ENCODE measurements around the gene GLOD4. TPM values are rescaled to one million over a fixed set of nuclear protein-coding genes. Genes with fewer than 3 reads are reported as not detected.

GLOD4 gene
- total and polyA plus RNA-seq, 10 of the 15 experiments (the other 5 are each of a cell fraction or from before 2014, with no cell fraction given): 40.8 to 107 (median 81.2) TPM

- TF ChIP-seq, protein P1, sequence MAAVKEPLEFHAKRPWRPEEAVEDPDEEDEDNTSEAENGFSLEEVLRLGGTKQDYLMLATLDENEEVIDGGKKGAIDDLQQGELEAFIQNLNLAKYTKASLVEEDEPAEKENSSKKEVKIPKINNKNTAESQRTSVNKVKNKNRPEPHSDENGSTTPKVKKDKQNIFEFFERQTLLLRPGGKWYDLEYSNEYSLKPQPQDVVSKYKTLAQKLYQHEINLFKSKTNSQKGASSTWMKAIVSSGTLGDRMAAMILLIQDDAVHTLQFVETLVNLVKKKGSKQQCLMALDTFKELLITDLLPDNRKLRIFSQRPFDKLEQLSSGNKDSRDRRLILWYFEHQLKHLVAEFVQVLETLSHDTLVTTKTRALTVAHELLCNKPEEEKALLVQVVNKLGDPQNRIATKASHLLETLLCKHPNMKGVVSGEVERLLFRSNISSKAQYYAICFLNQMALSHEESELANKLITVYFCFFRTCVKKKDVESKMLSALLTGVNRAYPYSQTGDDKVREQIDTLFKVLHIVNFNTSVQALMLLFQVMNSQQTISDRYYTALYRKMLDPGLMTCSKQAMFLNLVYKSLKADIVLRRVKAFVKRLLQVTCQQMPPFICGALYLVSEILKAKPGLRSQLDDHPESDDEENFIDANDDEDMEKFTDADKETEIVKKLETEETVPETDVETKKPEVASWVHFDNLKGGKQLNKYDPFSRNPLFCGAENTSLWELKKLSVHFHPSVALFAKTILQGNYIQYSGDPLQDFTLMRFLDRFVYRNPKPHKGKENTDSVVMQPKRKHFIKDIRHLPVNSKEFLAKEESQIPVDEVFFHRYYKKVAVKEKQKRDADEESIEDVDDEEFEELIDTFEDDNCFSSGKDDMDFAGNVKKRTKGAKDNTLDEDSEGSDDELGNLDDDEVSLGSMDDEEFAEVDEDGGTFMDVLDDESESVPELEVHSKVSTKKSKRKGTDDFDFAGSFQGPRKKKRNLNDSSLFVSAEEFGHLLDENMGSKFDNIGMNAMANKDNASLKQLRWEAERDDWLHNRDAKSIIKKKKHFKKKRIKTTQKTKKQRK (IDR thresholded peaks at IDR 0.05; ENCODE audit: low read depth, low read length): no peak
- TF ChIP-seq, protein P2, sequence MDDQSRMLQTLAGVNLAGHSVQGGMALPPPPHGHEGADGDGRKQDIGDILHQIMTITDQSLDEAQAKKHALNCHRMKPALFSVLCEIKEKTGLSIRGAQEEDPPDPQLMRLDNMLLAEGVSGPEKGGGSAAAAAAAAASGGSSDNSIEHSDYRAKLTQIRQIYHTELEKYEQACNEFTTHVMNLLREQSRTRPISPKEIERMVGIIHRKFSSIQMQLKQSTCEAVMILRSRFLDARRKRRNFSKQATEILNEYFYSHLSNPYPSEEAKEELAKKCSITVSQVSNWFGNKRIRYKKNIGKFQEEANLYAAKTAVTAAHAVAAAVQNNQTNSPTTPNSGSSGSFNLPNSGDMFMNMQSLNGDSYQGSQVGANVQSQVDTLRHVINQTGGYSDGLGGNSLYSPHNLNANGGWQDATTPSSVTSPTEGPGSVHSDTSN (IDR thresholded peaks at IDR 0.05; ENCODE audit: insufficient replicate concordance, low read depth, low read length): no peak
These were observed 7.8 kb downstream of the GLOD4 start (continued) for GRCh38 chr17:774313-774584.

GRCh38 chr17:773467-774312, 8.4 kb downstream of the GLOD4 start:
- no TSS peak for BruUV-seq (replicated peaks)
- peak; percentile 86 for ATAC-seq
- no peaks in the 10 kb centered on the region for H3K79me2 ChIP-seq (ENCODE audit: control insufficient read depth, insufficient read depth, low read length)
- TF ChIP-seq CREB1 (IDR thresholded peaks at IDR 0.05; ENCODE audit: low read depth) (0 out of 2 replicates have a peak, but pooled peaks have one; percentile 28), FOXM1 (IDR thresholded peaks at IDR 0.05; ENCODE audit: low read depth, low read length) (peak; percentile 44; the same call in 1 of the 2 replicates), SMAD1 (IDR thresholded peaks at IDR 0.05; ENCODE audit: low read depth, partially characterized antibody) (no peak), EED (IDR thresholded peaks at IDR 0.05; ENCODE audit: low read depth) (peak; percentile 42; the same call in 1 of the 2 replicates), YY1 (IDR thresholded peaks at IDR 0.05; ENCODE audit: low read depth, low read length) (0 out of 2 replicates have a peak, but pooled peaks have one; percentile 29), TCF7 (IDR thresholded peaks at IDR 0.05; ENCODE audit: borderline replicate concordance) (peak; percentile 47; the same call in 1 of the 2 replicates), IKZF1 (conservative IDR thresholded peaks at IDR 0.05) (peak; percentile 73), RELA (IDR thresholded peaks at IDR 0.05; ENCODE audit: borderline replicate concordance, partially characterized antibody) (peak; percentile 20), POLR2AphosphoS2 (IDR thresholded peaks at IDR 0.05; ENCODE audit: low read depth, low read length) (no peak), MYB (IDR thresholded peaks at IDR 0.05; ENCODE audit: borderline replicate concordance, low read depth, low read length) (no peak), RUNX3 (IDR thresholded peaks at IDR 0.05; ENCODE audit: low read length) (peak; percentile 83), POU2F2 (IDR thresholded peaks at IDR 0.05; ENCODE audit: borderline replicate concordance, low read depth, low read length) (no peak), IKZF2 (IDR thresholded peaks at IDR 0.05) (peak in 1 of 2 experiments; percentile 40; a peak in 1 of 4 replicates)
- TF ChIP-seq, protein P3, sequence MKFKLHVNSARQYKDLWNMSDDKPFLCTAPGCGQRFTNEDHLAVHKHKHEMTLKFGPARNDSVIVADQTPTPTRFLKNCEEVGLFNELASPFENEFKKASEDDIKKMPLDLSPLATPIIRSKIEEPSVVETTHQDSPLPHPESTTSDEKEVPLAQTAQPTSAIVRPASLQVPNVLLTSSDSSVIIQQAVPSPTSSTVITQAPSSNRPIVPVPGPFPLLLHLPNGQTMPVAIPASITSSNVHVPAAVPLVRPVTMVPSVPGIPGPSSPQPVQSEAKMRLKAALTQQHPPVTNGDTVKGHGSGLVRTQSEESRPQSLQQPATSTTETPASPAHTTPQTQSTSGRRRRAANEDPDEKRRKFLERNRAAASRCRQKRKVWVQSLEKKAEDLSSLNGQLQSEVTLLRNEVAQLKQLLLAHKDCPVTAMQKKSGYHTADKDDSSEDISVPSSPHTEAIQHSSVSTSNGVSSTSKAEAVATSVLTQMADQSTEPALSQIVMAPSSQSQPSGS (IDR thresholded peaks at IDR 0.05; ENCODE audit: low read length): peak; percentile 23; the same call in 1 of the 2 replicates

More at GRCh38 chr17:773467-774312, 8.4 kb downstream of the GLOD4 start:
- CTCF ChIA-PET: interaction anchor here (0.6 to 1.5 kb wide), 2 partner anchors 106 to 207 kb away, joined by 3 to 4 read pairs; no protein-coding TSS in a partner anchor
- Histone ChIP-seq H3K27me3 (replicated peaks in 1 of 2; ENCODE audit: control insufficient read depth in 2 of 2, insufficient read depth in 2 of 2, low read length in 1 of 2) (no peaks in the 10 kb centered on the region), H3K36me3 (ENCODE audit: control insufficient read depth in 2 of 2, insufficient read depth in 2 of 2, low read length in 1 of 2) (peaks cover 12 to 38% of the 10 kb centered on the region in 2 experiments), H4K20me1 (ENCODE audit: control insufficient read depth, insufficient read depth) (no peaks in the 10 kb centered on the region), H3K27ac (ENCODE audit: control insufficient read depth, insufficient read depth) (peak overlapping the region; percentile 70; the same call in 1 of the 2 replicates), H3K4me2 (ENCODE audit: control insufficient read depth, insufficient read depth) (no peak overlapping the region; the same call in 1 of the 2 replicates), H3K4me3 (peak overlapping the region; percentile 24; the same call in 1 of the 2 replicates), H3K4me1 (ENCODE audit: control insufficient read depth, insufficient read depth, low read length) (peaks cover 10% of the 10 kb centered on the region), H2AFZ (ENCODE audit: control insufficient read depth, low read depth, low read length) (peak overlapping the region; percentile 29; the same call in 1 of the 2 replicates), H3K9me3 (replicated peaks; ENCODE audit: control insufficient read depth, insufficient read depth, low read length) (no peaks in the 10 kb centered on the region), H3K9ac (ENCODE audit: control insufficient read depth, insufficient read depth, low read length) (peak overlapping the region; percentile 34; the same call in 1 of the 2 replicates)
- in situ Hi-C loops (cut with MboI): no loop called here
- POLR2A ChIA-PET: interaction anchor here (0.6 to 1.5 kb wide), 2 partner anchors 8 to 199 kb away, joined by 5 to 6 read pairs; partner anchors contain the start of genes GLOD4 and MRM3
- intact Hi-C loops (cut with micrococcal nuclease; ENCODE audit: unreplicated experiment): no loop called here
- SMC1A ChIA-PET (ENCODE audit: uncharacterized antibody, unreplicated experiment): interaction anchor here (1.1 to 1.5 kb wide), 2 partner anchors 15 to 21 kb away, joined by 3 to 4 read pairs; partner anchors contain the start of gene GEMIN4
- FAIRE-seq (no peak), DNase-seq (ENCODE audit: low read depth, low spot score) (peak; percentile 51)
- WGBS (ENCODE audit: insufficient coverage, insufficient replicate concordance, low lambda C conversion rate, missing lambda C conversion rate): 70% methylated on average over 14 of the region's 14 CpGs
- RAD21 ChIA-PET (ENCODE audit: unreplicated experiment): no interaction called here

Measured in GM12878 (cell line).